NCI-H2107 (cell line): ENCODE data around the gene CHDH.

ENCODE experiments used
- DNase-seq: peaks from one replicate; lab custom pipeline; 2025; lab: John Stamatoyannopoulos, UW

CHDH gene

DNA sequence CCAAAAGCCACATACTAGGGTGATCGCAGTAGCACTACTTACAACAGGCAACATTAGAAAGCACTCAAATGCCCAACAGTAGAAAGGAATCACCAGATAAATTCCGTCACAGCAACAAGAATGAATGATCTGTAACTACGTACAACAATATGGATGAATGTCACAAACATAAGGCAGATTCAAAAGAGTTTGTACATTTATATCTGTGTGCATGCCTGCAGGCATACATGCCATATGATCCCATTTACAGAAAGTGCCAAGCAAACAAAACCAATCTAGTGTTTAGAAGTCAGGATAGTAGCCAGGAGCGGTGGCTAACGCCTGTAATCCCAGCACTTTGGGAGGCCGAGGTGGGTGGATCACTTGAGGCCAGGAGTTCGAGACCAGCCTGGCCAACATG lies 3.7 kb upstream of the CHDH start:
- DNase-seq, result no peak

DNA sequence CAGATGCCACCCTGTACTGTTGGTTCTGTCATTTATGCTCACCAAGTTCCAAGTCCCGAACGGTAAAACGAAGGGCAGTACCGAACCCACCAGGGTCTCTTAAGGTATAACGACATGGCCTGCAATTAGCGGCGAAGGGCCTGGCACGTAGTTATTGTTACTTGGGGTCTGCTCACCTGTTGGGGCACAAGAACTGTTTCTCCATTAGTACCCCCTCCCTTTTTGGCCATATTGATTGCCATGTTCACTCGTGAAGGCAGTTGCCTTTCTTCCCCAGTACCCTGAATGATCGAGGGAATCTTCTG lies 584 bp upstream of the CHDH start:
- no peak for DNase-seq

DNA sequence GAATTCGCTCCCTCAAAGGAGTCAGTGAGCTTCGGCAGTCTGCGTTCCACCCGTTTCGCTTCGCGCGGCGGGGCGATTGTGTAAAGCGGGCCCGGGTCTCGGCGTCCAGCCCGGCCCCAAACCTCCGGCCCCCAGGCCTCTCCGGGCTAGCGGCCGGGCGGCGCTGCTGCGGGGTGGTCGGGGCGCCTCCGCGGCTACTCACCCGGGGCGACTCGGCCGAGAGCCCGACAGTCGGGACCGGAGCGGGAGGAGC lies 412 bp downstream of the CHDH start:
- DNase-seq, result no peak

DNA sequence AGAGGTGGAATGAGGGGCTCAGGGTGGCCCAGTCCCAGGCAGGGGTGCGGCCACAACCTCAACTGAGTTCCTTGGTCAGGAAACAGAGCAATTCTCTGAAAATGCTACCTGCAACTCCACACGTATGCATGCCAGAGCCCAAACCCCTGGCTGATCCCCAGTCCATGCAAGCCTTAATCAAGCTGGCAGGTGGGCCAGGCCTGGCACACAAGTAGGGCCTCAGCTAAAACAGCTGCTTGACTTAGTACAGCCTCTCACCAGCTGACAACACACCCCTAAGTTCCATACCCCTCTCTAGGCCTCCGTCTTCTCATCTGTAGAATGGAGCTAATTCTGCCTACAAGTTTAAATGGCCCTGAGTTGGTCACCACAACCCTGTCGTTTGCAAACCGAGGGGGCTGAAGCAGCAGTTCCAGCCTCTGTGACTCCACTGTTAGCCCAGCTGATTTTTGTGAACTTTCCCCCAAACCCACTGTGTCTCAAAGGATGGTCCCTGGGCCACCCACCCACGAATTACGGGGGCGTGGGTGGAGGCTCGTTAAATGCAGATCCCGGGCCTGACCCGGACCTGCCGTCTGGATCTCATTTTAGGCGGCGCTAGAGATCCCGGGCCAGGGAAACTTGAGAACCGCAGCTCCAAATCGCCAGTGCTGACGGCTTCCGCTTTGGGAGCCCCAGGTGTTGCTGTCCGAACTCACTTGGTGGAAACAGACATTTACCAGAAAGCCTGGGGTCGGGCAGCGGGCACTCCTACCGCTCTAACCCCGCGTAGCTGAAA lies 927 bp downstream of the CHDH start:
- no peak for DNase-seq

DNA sequence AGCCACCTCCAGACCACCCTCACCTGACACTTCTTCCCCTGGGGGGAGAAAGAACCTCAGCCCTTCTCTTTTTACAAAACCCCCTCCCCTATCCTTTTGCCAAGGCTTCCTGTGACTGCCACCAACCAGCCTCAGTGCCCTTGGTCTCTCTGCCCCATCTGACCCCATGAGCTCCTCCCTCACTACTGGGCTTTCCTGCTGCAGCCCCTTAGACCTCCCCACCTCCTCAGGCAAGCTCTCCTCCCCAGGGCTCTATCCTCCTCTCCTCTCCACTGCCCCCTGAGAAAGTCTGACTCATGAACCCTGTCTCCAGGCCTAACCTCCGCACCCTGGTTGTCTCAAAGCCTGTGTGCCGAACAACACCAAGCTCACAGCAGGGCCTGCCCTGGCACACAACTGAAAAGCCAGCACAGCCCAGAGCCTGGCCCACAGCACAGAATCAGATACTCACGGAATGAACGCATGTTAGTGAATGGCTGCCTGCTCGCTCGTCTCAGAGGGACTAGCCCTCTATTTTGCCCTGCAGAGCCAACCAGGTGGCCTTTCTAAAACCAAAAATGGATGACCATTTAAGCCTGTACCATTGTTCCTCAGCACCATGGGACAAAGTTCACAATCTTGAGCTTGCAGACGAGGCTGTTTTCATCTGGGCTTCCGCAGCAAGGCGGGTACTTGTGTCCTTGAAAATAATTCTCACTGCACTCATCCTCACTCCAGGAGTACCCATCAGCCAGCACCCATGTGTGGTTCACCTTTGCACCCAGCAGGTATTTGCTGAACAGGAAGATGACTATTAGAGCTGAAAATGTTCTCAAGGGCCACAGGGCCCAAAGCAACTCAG lies 1.7 kb downstream of the CHDH start:
- no peak for DNase-seq

DNA sequence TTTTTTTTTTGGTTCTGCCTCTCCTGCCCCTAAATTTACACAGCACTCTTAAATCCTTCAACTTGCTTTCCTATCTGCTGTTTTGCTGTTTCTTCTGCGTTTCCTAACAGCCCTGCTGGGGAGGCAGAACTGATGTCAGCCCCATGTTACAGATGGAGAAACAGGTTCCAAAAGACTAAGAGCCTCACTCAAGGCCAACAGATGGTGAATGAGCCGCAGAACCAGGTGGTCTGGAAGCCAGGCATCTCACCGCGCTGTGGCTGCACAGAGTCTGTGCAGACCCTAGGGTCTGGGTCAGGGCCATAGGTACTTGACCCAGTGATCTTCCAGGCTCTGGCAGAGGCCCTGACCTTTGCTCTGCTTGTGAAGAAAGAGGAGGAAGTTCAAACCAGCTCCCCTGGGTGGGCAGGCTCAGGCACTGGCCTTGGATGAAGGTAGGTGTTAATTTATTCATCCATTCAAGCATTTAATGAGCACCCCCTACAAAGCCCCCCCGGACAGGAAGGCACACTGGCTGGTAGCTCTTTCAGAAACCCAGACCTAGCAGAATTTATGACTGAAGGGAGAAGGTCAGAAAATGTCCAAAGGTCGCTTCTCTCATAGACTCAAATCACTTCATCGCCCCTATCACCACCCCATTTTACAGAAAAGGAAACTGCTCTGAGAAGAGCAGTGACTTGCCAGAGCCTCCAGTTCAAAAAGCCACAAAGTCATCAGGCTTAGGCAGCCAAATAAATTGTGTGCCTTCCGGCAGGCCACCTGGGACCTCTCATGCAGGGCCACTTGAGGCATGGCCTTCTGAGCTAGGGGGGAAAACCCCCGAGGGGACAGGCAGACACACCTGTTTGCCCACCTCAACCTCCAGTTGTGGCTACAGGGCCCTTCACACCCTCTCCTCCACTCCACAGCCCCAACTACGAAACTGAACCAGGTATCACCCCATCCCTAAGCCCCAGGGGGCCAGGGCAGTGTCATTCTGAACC lies 2.7 kb downstream of the CHDH start:
- DNase-seq, result no peak

DNA sequence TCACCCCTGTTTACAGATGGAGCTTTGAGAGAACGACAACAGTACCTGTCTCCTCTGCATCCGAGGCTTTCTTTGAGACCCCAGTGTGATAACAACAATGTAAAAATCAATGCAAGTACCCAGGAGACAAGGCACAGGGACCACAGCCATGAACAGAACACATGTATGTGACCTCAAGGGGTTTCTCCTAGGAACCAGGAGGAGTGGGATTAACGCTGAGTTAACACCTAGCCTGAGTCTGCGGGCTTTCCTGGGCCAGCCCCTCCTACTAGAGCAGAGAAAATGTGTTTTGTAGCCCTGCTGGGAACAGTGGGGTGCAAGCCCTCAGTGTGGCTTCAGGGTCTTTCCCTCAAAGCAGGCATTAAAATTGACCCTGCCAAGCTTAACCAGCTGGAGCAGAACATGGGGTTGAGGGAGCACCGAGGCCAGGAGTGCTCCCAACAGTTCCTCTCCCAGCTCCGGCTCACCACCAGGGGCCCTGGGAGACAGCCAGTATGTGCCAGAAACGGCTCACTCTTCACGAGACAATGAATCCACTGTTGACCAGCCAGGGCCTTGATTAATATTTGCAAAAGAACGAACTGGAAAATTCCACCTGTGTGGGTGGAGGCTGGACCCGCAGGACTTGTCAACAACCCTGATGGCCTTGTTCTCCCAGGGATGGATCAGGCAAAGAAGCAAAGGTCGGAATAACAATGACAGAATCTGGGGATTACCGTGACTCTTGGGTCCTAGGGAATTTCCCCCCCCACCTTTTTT lies 3.6 kb downstream of the CHDH start:
- no peak for DNase-seq

DNA sequence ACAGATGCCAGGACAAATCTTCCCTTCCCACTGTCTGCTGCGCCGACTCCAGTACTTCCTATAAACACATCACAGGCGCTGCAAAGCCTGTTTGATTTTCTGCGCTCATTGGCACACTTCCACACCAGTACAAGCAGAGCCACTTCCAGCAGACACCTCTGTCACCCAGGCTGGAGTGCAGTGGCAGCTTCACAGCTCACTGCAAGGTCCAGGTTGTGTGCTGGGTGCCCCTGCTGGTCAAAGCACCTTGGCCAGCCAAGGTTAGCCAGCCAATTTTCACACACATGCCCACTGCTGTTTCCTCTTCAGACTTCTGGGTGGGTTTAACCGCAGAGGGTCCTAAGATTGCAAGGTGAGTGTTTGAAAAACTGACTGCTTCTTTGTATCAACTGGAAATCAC lies 4.9 kb downstream of the CHDH start:
- DNase-seq, result no peak

DNA sequence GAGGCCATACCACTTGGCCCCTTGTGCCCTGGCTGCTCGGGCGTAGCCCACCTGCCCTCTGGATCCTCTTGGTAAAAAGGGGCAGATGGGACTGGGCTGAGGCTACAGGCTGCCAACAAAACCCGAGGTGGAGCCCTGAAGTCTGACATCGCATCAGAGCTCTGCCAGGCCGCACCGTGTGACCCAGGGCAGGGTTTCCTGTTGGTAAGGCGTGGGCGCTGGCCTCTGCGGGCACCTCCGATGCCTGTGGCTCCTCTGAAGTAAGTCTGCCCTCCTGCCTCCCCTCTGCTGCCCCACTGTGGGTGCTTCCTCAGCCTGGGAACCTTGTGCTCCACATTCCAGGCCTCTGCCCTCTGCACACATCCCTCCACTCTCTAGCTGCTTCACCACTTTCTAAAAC lies 8.9 kb downstream of the CHDH start:
- DNase-seq, result no peak

DNA sequence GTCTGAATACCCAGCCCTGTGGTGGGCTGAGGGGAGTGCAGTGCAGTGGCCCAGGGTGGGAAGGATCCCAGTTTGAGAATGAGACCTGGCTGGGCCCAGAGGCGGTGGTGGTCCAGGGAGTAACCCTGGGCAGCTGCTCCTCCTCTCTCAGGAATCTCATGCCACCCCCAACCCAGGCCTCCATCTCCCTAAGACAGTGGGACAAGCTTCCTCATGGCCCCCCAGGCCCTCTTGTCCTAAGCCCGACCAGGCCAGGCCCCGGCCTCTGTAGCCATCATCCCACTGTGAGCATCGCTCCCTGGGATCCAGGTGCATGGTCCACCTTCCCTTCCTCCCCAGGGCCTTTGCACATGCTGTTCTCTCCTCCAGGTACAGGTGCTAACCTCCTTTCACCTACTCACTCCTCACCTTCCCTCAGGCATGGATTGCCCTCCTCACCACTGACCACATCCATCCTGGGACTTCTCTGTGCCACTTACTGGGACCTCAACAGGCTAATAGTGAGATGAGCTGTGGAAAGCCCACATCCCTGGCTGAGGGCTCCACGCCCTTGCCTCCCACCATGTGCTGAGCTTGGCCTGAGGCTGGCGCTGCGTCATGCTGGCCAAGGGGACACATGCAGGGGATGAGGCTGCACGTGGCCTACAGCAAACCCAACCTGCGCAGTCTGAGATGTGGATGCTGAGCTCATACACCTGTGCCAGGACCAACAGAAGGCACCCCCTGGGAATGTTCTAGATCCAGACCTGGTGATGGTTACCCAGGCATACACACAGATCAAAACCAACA lies 9.9 kb downstream of the CHDH start:
- no peak for DNase-seq

DNA sequence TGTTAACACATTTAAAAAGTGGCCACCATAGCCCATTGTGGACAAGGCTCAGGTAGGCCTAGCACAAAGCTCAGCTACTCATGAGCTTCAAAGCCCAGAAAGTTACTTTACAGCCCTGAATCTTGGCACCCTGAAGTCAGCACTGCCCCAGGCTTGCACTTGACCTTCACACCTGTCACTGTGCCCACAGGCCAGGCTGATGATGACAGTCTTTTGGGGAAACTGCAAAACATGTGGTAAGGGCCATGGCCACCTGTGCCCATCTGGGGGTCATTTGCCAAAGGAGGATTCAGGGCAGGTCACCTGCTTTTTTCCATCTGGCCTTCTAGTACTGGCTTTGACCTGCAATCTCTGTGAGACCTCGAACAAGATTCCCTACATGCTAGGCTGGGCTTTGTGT lies 11.0 kb downstream of the CHDH start:
- DNase-seq, result no peak

DNA sequence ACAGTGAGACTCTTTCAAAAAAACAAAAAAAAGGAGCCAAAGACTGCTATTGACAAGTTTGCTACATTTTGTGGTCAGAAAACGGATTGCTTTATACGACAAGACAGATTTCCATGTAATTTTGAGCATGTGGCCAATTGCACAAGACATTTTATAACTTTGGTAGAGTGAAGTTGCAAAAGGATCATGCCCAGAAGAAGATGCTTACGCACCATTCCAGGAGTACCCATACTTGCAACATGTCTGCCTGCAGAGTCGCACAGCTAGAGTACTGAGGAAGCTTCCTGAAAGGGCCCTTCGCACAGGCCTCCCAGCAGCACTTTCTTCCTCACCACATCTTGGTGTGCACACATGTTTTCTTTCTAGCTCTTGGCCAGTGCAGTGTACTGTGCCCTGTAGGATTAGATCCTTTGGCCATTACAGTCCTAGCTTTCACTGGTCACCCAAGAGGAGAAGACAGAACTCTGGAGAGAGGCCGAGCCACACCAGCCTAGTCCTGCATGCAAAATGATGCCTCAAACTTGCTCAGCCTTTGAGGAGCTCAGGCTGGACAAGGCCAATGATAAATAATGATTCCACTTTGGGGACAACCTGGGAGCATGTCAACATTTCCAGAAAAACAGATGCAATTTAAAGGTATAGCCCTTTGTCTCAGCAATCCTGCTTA lies 11.7 kb downstream of the CHDH start:
- DNase-seq, result no peak

DNA sequence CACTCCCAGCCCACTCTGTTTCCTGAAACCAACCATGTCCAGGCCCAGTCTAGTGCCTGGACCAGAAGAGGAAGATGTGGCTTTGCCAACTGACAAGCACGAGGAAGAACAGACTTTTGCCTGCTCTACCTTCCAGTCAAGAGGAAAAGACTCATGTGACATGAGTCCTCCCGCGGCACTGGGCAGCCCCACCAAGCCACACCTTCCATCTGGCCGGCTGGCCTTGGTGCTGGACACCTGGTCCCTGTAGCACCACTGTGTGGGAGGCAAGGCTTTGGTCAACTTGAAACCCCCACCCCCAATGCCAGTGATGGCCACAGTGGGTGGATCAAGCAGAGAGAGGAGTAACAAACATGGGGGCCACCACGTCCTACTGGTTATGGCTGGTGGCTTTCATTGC lies 12.5 kb downstream of the CHDH start:
- DNase-seq, result no peak

DNA sequence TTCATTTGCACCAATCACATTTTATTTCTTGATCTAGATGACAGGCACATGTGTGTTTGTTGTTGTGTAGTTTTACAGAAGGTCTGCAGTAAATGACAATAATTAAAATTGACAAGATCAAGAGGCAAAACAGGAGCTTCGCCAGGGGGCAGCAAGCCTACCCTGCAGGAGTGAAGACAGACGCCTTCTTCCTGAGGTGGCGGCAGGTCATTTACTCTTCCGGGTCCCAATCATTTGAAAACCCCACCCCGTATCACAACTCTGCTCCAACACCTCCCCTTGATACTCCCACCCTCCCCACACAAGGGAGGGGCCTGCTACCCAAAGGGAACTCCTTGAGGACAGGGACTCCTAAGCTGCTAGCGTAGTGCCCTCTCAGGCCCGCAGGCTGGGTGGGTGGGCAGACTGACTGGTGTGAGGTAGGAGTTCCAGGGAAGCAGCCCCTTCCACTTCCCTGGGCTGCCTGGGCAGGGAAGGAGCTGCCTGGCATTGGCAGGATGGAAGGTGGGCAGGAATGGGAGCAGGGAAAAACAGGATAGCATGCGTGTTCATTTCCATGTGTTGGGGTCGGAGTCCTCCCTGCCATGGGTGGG lies 13.1 kb downstream of the CHDH start:
- DNase-seq, result no peak

DNA sequence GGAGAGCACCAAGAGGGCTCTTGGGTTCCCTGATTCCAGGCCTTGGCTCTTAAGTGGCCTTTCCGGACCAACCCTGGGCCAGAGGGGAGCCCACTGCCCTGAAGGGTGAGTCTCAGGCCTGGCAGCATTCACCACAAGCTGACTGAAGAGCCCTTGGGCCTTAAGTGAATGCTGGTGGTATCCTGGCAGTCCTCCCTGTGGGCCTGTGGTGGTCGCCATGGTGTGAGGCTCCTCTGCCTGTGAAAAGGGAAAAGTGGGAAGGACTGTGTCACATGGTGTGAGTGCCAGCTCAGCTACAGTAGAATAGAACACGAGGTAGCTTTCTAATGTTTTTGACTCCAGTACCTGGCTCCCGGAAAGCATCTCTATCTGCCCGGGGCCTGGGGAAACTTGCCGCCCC lies 15.3 kb downstream of the CHDH start:
- no peak for DNase-seq

DNA sequence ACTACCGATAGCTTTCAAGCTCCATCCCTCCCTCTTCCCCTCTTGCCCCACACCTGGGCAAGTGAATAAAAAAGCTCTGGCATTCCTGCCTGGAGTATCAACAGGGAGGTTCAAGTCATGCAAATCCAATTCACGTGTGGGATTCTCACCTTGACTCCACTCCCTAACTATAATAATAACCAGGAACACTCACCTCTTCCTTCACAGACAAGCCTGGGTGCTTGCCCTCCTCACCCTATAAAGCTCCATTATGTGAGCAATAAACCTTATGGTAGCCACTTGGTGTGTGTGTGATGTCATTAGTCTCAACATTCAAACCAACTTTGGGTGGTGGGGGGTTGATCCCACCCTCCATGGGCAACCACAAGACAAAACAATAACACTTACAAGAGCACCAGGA lies 16.6 kb downstream of the CHDH start:
- no peak for DNase-seq

DNA sequence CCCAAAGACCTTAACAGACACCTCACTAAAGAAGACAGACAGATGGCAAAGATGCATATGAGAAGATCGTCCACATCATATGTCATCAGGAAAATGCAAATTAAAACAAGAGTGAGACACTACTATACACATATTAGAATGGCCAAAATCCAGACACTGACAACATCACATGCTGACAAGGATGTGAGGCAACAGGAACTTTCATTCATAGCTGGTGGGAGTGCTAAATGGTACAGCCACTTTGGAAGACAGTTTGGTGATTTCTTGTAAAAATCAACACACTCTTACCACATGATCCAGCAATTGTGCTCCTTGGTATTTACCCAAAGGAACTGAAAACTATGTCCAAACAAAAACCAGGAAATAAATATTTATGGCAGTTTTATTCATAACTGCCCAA lies 17.6 kb downstream of the CHDH start:
- no peak for DNase-seq

DNA sequence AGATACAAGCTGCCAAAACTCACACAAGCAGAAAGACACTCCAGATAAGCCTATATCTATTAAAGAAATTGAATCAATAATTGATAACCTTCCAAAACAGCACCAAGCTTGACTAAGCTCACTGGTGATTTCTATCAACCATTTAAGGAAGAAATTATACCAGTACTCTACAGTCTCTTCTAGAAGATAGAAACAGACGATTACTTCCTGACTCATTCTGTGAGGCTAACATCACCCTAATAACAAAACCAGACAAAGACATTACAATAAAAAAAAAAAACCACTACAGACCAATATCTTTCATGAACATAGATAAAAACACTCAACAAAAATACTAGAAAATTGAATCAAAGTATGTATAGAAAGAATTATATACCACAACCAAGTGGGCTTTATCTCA lies 20.2 kb downstream of the CHDH start:
- DNase-seq, result no peak

DNA sequence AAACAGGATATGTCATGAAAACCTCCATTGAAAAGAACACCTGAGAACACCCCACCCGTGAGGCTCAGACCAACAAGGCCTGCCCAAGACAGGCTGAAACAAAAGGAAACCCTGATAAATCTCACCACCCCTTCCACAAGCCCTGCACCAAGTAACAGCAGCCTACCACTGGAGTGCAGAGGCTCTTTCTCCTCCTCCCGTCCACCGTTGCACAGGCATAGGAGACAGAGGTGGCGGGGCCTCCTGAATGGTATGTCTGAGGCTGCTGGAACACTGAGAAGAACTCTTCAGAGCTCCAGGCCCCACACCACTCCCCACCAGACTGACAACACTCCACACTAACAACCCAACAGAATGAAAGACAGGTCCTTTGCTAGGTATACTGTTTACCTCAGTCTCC lies 21.4 kb downstream of the CHDH start:
- no peak for DNase-seq

DNA sequence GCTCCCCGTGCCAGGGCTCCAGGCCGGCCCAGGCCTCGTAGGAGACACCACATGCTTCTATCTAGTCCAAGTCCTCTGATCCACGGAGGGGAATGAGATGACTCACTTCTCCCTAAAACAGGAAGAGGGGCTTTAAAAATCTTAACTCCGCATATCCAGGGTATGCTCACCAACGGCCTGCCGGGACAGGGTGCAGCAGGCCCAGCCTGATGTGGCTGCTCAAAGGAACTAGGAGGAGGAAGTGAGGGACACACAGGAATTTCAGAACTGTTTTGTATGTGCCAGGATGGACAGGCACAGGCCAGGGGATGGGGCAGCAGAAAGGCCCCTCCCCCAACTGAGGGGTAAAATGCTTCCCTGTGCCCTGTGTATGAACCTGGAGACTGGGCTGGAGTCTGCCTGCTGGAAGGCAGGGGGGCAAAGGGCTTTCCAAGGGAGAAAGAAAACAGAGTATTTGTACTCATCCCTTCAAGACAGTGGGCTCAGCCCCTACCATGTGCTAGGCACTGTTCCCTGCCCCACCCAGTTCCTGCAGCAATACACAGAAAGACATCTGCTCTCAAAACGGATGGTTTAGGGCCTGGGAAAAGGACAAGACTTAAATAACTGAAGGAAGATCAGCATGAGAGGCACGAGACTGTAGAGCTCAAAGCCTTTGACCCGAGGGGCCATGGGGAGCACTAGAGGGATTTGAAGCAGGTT lies 22.1 kb downstream of the CHDH start:
- no peak for DNase-seq
